DMS53 treated with DMSO at 0.1 percent for 48 hours (cell line): ENCODE data around the gene CCDC137.

Experiments used
- DNase-seq: peaks from one replicate; lab custom pipeline; 2025; ENCODE audit not compliant: unreplicated experiment; lab: John Stamatoyannopoulos, UW

The CCDC137 gene

DNA sequence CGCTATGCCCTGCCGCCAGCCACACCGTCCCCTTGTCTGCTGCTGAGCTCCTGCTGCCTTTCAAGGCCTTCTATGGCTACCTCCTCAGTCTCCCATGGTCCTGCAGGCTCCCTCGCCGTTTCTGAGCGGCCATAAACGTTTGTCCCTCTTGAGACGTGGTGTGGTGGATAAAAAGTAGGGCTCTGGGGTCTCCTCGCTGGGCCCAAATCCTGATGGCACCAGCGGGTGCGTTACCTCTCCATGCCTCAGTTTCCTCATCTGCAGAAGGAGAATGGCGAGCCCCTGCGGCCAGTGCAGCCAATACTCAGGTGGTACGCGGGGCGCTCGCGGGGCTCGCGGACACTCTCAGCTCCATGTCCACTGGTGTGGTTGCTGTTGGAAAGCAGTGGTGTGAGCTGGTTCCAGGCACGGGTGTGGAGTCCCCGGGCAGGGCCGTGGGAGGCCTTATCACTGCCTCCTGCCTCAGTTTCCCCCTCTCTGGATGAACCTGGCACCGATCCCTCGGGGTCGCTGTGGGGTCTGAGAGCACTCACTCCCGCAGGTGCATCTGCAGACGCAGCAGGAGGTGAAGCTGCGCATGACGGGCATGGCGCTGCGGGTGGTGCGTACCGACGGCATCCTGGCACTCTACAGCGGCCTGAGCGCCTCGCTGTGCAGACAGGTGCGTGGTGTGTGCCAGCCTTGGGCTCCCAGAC, 48.0 kb downstream of the CCDC137 start:
- DNase-seq = no peak

DNA sequence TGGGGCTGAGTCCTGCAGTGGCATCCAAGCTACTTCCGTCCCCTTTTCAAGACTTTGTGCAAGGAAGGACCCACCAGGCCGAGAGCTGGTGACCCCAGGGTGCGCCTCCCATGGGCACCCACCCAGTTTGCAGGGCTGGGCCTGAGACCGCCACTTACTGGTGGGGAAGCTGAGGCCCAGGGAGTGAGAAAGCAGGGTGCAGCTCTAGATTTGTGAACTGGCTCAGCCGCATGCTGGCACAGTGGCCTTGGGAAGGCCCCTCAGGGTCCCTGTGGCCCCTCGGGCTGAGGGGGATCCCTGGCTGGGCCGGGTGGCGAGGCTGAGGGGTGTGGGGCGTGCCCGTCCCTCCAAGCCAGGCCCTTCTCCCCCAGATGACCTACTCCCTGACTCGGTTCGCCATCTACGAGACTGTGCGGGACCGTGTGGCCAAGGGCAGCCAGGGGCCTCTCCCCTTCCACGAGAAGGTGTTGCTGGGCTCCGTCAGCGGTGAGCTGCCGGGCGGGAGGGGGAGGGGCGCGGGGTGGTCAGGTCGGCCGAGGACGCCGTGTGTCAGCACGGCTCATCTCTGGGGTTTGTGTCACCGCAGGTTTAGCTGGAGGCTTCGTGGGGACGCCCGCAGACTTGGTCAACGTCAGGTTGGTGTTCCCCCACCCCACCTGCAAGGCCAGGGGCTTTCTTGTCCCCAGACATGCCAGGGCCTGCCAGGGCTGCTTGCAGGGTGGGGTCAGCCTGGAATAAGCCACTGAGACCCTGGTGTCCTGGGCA, 48.8 kb downstream of the CCDC137 start:
- DNase-seq = no peak

DNA sequence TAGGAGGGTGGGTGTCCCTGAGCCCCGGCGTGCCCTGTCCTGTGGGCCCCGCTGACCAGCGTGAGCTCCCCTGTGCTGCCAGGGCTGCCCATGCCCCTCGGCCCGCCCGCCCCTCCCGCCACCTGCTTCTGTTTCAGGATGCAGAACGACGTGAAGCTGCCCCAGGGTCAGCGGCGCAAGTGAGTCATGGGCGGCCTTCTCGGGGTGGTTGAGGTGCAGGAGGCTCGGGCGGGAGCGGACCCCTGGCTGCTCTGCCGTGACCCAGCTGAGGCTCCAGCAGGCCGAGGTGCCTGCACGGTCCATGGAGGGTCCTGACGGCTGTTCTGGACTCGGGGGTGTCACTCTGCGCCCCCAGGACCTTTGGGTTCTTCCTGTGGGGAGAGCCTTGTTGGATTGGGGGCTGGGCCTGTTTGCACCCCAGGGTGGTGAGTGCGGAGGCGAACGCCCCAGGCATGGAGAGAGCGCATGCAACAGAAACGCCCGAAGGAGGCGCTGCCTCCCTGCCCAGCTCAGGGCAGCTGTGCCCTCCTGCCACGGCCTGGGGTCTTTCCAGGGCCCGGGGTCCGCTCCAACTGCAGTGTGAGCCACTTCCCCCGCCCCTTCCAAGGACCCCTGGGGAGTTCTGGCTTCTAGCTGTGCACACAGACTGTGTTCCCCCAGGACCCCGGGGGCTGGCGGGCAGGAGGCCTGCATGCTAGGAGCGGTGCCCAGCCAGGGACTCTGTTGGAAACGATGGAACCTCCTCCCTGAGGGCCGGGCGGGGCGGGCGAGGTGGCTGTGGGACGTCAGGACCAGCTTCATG, 49.5 kb downstream of the CCDC137 start:
- DNase-seq = no peak

DNA sequence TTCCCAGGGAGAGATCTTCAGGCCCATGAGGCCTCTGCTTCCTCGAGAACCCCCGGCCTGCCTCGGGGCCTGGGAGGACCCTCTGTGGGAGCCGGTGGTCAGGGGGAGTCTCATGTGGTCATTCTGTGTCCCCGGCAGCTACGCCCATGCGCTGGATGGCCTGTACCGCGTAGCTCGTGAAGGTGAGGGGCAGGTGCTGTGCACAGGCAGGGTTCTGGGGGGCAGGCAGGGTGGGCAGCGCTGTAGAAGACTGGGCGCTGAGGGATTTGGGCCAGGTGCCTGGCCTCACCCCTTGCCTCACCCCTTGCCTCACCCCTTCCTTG, 50.1 kb downstream of the CCDC137 start:
- DNase-seq = no peak

DNA sequence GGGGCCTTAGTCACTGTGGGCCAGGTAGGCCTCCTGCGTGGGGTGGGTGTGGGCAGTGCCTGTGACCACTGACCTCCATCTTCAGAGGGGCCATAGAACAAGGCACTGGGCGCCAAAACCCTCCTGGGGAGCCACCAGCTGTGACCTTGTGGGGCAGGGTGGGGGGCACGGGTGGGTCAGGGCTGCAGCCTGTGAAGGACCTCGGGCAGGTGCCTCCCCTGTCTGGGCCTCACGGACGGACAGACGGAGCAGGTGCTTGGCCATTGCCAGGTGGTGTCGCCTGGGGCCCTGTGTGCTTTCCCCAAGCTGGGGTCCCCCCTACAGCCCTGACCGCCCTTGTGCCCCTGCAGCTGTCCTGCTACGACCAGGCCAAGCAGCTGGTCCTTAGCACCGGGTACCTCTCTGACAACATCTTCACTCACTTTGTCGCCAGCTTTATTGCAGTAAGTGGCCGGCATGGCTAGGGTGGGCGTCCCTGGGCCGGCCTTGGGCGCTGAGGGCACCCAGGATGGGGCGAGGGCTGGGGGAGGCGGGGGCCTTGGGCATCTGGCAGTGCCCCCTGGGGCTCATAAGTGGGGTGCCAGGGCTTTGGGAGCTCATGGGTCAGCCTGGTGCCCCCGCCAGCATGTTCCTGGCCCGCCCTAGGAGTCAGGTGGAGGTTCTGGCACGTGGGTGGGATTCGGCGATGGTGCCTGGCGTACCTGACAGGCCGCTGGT, 50.7 kb downstream of the CCDC137 start:
- no peak for DNase-seq

DNA sequence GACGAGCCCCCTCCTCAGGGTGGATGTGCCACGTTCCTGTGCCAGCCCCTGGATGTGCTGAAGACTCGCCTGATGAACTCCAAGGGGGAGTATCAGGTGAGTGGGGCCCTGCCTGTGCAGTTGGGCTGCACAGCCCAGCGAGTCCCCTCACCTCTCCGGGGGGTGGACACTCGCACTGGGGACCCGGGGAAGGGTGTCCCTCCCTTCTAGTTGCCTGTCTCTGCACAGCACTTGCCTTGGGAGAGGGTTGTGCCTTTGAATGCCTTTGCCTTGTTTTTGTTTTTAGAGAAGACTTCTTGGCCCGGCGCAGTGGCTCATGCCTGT, 51.2 kb downstream of the CCDC137 start:
- no peak for DNase-seq

DNA sequence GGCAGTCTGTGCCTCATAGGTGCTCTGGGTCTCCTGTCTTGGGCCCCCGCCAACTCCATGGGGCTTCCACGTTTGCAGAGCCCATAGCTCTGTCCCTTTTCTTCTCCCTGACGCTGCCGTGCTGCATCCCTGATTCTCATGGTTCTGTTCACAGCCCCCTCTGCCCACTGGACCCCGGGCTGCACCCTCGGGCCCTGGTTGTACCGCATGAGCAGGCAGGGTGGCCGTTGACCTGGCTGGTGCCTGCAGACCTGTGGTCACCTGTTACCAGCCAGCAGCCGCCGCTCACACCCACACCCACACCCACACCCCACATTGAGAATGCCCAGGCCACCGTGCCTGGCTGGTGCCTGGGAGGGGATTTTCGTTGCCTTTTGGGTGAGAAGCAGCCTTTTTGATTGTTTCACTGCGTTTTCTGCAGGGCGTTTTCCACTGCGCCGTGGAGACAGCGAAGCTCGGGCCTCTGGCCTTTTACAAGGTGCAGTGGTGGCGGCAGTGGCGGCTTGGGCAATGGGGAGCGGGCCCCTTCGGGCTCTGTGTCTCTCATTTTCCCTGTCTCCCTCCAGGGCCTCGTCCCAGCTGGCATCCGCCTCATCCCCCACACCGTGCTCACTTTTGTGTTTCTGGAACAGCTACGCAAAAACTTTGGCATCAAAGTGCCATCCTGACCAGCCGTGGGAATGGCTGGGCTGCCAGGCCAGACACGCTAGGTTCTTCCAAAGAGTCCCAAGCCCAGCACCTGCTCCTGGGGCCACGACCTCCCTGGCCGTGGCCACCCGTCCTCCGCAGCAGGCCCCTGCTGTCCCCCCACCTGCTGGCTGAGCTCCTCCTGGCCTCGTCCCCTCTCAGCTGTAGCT, 53.1 kb downstream of the CCDC137 start:
- DNase-seq = no peak

DNA sequence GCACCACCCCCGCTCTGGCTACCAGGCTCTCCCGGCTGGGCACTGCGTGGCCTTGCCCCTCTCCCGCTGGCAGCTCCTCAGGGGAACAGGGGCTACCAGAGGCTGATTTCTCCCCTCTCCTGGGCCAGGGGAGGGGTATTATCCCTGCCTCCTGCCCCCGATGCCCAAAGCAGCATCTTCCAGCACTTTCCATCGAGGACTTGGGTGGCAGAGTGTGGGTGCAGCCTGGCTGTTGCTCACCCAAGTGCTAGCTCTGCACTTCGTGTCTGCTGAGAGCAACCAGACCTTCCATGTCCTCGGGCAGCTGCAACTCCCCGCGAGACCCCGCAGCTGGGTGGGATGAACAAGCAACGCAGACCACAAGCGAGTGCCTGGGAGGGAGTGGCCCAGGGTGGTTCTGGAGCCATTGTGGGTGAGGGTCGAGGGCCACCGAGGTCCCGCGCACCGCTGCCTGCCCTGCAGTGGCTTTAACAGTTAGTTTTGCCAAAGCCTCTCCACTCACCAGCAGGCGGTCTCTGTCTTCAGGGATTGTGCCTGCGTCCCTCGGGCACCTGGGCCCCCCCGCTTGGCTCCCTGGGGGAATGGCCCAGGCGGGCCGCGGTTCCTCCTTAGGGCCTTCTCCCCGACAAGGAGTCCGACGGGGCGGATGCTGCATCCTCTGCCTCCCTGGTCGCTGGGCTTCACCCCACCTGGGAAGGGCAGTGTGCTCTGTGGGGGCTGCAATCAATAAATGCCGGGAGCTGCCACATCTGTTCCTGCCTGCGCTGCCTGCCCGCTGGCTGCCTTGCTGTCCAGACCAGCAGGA, 53.9 kb downstream of the CCDC137 start:
- DNase-seq = no peak

DNA sequence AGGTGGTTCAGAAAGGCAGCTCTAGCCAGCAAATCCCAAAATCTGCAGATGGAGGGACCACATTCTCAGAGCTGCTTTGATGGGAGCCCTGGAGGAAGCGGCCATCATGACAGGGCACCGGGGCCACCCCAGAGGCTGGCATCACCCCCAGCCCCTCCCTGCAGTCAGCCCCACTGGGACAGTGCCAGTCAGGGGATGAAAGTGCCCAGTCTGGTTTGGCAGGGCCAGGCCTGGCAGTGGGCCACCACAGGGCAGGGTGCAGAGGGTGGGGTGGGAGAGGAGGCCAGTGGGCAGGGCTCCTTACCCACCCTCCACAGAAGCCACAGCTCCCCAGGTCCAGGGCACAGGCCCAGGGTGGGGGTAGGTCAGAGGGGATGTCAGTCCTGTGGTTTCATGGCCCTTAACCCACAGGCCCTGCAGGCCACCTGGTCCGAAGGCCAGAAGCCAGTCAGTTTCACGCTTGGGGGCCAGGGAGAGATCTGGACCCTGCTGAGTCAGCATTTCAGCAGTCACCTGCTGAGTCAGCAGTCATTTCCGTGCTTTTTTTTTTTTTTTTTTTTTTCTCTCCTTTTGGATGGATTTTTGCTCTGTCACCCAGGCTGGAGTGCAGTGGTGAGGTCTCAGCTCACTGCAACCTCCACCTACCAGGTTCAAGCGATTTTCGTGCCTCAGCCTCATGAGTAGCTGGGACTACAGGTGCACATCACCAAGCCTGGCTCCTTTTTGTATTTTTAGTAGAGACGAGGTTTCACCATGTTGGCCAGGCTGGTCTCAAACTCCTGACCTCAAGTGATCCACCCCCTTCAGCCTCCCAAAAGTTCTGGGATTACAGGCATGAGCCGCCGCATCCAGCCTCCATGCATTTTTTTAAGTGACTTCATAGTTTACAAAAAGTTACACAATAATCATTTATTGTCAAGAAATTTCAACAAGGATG, 55.9 kb downstream of the CCDC137 start:
- DNase-seq = no peak
